ENCODE results near the gene SHFL. TPM values are rescaled to one million over a fixed set of nuclear protein-coding genes. Genes with fewer than 3 reads are reported as not detected.

The SHFL gene
- total RNA-seq (2014; rRNA removed; shearing (Covaris generic)), result 12.9 and 16.9 TPM in 2 replicates

DNA sequence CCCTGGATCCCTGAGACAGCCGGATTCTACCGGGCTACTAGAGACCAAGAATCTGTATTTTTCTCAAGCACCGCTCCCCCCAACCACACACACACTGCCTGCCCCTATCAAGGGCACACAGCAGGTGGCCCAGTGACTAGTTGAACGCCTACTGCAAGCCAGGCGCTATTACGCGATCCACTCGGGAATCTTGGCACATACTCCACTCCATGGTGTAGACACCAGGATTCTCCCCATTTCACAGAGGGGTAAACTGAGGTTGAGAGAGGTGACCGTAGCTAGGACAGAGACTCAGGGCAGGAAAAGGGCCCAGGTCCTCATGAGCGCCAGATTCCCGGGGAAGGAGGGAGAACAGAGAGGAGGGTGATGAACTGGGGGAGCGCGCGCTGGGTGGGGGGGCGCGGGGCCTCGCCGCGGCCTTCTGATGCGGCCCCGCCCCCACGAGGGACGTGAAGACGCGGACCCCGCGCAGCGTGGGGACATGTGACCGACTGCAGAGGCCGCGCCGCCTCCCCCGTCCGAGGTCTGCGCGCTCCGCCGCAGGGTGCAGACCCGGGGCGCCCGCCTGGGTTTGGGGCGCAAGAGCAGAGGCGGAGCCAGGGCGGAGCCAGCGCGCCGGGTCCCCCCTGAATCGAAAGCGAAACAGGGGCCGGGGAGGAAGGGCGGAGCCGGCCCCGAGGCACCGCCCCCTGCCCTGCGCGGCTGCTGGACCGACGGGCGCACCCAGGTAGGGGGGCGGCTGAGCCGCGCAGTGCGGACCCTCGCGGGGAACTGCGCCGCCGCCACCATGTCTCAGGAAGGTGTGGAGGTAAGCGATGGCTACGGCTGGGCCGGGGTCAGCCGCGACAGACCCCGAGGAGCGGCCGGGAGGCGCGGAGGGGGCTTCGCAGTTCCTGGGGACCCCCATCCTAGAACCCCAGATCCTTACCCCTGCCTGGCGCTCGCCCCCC is at the start of gene SHFL:
Gene SHFL (plus strand): TSS at position 677 of the 950 bp plus-strand sequence. CDS start 111 bp downstream, at position 788.
- DNase-seq (ENCODE audit: low spot score), result peak; percentile 39

DNA sequence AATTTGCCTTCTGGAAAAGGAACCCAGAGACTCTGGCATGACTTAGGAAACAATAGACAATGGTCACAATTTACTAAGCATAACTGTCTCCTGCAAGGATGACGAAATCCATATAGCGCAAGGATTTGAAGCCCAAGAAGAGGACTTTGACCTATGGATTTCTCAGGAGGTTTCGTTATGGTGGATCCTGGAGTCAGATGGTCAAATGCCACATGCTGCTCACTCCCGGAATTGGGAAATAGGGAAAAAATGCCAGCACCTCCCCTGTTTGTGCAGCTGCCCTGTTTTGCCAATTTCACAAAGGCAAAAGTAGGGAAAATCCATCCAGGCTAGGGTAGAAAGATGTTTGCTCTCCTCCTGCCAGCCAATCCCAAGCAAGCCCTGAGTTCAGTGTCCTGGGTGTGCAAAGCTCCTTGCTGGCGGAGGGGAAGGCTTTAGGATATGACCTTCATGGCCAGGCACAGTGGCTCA is 49.5 kb upstream of the SHFL start:
- peak; percentile 71 for DNase-seq (ENCODE audit: low spot score)

DNA sequence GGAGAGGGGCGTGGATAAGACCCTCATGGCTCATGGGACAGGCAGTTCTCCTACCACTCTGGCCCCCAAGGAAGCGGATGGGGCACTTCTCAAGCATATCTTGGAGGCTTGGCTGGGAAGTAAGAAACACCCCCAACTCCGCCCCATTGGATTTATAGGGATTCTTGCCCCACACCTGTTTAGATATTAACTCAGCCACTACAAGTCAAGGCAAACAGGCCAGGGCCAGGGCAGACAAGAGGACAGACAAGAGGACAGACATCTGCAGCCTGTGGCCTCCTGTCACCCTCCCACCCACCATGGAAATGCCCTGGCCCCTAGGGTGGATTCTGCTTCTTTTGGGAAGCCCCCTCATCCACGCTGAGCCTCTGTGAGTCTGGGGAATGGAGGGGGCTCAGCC is 48.8 kb upstream of the SHFL start:
- DNase-seq (ENCODE audit: low spot score), result peak; percentile 66

DNA sequence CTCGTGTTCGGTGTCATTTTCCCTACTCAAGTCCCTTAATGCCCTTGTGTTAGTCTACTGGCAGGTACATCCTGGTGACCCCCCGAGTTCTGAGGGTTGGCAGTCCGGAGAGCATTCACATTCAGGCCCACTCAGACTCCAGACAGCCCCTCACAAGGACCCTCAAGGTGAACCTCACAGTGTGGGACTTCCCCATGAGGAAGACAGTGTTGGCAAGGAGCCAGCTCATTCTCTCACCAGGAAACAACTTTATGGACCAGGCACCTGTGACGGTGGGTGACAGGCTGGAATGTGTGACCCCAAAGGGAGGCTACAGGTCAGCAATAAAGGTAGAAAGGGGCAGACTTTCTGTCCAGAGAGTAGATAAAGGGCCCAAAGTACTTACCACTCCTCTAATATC is 48.3 kb upstream of the SHFL start:
- DNase-seq (ENCODE audit: low spot score), result peak; percentile 67

DNA sequence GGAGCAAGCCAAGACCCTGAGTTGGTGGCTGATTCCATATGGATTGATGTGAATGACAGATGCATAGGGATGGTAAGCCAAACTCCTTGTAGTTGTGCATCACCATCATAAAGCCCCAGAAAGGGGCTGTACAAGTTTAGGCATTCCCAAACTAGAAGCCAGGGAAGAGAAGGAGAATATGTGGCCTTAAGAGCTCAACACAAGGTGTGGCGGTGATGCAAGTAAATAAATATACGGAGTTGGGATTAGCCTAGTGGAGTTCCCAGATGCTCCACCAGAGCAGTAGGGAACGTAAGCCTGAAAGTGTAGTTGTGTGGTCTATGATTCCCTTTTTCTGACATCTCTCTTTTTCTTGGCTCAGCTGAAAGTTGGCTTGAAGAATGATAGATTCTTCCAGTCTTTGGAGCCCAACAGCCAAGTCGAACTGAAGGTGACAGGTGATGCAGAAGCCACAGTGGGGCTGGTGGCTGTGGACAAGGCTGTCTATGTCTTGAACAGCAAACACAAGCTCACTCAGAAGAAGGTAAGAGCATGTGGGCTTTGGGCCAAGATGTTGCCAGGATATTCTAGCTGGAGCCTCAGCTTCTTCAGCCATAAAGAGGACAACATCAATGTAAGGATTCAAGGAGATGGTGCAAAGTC is 42.7 kb upstream of the SHFL start:
- DNase-seq (ENCODE audit: low spot score), result no peak

DNA sequence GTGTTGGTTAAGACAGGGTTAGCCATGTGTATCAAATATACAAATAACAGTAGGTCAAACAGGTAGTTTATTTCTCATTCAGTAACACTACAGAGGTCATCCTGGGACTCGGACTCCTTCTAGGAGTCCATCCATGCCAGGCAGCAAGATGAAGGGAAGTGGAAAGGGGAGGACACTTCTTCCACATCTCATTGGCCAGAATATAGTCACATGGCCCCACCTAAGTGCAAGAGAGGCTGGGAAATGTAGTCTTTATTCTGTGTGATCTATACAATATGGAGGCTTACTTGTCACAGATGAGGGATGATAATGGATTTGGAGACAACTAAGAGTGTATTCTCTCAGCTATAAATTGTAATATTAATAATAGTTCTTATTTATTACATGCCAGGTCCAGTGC is 41.7 kb upstream of the SHFL start:
- peak; percentile 19 for DNase-seq (ENCODE audit: low spot score)

DNA sequence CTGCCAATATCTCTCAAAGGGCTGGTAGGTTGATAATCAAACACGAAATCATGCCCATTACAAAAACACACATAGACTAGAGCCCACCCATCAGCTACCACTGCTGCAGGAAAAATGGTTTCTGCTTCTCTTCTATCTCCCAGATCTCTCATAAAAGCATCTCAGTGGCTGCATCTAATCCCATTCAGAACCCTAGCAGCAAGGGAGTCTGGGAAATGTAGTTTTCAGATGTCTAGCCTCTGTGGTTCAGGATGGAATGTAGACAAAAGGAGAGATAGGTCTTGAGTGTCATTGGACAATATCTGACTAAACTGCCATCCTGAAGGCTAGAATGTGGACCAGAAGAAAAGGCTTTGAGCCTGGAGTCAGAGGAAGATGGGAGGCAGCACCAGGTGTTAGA is 40.7 kb upstream of the SHFL start:
- peak; percentile 24 for DNase-seq (ENCODE audit: low spot score)

DNA sequence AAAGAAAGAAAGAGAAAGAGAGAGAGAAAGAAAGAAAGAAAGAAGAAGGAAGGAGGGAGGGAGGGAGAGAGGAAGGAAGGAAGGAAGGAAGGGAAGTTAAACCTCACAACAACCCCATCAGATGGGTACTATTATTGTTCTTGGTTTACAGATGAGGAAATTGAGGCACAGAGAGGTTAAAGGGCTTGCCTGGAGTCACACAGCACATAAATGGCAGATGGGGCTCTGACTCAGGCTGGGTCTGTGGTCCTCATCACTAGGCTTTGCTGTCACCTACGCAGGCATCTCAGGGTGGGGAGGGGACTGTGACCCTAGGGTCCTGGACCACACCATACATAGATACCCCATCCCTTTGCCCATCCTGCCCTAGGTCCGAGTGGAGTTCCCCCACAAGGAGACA is 36.5 kb upstream of the SHFL start:
- no peak for DNase-seq (ENCODE audit: low spot score)

DNA sequence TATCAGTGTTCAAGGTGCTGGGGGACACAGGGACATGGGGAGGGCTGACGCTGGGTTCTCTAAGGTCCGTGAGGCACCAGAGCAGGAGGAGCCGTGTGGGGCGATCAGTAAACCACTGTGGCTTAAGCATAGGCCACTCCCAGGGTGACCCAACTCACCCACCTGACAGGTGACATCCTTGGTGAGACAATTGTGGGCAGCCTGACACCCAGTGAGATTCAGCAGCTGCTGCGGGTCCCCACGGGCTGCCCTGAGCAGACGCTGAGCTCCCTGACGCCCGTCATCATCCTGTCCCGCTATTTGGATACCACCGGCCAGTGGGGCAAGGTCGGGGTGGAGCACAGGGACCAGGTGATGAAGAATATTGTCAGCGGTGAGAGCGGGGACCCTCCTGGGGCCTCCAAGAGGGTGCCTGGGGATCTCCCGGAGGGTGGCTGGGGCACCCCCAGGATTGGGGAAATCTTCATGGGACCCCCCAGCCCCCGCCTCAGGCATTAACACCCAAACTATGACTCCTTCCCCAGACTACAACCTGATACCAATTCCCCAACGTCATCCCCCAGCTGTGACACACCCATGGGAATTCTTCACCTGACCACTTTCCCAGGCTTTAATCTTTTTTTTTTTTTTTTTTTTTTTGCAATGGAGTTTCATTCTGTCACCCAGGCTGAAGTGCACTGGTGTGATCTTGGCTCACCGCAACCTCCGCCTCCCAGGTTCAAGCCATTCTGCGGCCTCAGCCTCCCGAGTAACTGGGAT is 33.3 kb upstream of the SHFL start:
- no peak for DNase-seq (ENCODE audit: low spot score)

DNA sequence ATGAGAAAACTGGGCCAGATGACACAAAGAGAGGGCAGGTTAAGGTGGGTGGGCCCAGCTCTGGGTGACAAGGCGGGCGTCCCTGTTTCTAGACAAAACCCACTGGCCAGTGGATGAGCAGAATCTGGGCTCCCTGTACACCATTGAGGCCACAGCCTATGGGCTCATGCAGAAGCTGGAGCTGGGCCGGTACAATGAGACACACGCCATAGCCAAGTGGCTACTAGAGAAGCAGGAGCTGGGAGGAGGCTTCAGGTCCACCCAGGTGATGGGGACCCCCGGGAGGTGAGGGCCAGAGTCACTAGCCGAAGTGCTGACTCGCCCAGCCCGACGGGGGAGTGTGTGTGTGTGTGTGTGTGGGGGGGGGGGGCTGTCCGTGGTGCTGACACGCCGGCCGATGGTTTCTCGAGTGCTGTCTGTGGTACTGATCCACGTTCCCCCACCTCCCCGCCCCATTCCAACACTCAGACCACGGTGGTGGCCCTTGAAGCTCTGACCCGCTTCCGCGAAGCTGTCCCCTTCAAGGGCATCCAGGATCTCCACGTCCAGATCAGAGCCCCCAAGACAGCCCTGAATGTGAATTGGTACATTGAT is 24.3 kb upstream of the SHFL start:
- no peak for DNase-seq (ENCODE audit: low spot score)

DNA sequence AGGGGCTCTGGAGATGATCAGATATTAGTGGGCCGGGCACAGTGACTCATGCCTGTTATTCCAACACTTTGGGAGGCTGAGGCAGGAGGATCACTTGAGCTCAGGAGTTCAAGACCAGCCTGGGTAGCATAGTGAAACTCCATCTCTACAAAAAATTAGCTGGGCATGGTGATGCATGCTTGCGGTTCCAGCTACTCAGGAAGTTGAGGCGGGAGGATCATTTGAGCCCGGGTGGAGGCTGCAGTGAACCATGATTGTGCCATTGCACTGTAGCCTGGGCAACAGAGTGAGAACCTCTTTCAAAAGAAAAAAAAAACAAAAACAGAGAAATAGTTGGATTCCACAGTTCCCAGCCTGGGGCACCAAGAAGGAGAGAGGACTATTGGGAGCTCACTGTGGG is 17.9 kb upstream of the SHFL start:
- no peak for DNase-seq (ENCODE audit: low spot score)

DNA sequence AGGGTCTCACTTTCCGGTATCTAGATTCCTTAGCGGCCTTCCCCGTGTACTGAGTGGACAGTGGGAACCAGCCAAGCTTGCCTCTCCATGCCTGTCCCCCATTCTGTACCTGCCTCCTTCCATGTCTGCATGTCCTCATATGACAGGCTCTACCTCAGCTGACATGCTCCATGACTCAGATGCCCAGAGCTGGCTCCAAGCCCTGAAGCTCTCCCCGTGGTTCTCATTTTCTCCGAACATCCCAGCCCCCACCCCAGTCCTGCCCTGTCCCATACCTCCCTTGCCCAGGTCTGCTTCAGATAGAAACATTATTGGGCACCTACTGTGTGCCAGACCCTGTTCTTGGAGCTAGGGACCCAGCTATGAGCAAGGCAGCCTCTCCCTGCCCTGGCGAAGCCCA is 17.1 kb upstream of the SHFL start:
- DNase-seq (ENCODE audit: low spot score), result no peak

DNA sequence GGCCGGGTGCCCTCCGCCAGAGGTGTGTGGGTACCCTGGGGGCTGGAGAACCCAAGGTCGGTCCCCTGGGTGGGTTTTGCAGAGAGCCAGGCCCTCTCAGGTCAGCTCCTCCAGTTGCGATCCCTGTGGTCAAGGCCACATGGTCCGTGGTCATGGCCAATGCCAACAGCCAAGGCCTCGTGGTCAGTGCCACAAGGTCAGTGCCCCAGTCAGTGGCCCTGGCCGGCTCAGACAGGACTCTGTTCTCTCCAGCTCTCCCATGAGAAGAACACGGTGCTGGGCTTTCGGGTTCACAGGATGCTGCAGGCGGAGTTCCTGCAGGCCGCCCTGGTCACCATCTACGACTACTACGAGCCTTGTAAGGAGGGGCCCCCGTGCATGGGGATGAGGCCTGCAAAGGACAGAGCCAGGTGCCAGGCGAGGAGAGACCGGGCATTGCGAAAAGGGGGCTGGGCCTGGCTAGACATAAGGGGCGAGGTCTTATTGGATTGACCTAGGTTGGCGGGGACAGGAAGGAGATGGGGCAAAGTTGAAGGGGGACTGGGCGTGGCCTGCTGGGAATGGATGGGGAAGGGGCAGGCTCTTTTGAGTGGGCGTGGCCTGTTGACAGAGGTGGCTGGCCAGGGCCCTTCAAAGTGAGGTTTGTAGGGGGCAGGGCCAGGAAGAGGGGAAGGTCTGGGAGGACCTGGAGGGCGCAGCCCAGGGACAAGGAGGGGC is 15.2 kb upstream of the SHFL start:
- DNase-seq (ENCODE audit: low spot score), result no peak

DNA sequence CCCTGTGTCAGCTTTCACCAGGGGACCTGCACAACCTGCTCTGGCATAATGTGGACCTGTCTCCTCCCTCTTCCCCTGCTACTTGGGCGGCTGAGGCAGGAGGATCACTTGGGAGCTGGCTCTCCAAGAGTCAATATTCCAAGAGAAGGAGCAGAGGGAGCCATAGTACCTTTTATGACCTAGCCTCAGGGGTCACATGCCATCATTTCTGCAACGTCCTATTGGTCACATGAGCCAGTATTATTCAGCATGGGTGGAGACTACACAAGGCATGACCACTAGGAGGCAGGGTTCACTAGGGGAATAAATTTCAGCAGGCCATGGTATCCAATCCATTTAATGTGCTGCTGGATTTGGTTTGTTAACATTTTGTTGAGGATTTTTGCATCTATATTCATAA is 12.0 kb upstream of the SHFL start:
- peak; percentile 41 for DNase-seq (ENCODE audit: low spot score)

DNA sequence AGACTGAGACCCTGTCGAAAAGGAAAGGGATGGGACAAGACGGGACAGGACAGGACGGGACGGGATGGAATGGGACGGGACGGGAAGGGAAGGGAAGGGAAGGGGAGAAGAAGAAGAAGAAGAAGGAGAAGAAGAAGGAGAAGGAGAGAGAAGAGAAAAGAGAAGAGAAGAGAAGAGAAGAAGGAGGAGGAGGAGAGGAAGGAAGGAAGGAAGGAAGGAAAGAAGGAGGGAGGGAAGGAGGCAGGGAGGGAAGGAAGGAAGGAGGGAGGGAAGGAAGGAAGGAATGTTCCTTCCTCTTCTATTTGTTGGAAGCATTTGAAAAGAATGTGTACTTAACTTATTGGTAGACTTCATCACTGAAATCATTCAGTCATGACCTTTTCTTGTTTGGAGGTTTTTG is 9.6 kb upstream of the SHFL start:
- no peak for DNase-seq (ENCODE audit: low spot score)

DNA sequence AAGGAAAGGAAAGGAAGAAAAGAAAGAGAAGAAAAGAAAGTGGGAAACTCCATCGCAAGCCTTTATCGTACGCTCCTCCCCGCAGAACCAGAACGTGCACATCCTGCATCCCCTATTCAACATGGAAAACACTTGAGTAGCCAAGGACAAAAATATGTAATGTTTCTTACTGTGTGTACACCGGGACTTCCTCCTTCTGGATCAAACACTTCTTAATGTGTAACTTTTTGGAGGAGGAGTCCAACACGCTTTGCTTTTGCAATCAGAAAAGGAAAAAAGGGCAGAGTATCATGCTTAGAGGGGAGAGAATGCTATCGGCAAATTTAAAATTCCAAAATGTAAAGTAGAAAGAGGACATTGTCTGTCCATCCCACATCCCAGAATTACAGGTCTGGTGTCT is 7.8 kb upstream of the SHFL start:
- no peak for DNase-seq (ENCODE audit: low spot score)

DNA sequence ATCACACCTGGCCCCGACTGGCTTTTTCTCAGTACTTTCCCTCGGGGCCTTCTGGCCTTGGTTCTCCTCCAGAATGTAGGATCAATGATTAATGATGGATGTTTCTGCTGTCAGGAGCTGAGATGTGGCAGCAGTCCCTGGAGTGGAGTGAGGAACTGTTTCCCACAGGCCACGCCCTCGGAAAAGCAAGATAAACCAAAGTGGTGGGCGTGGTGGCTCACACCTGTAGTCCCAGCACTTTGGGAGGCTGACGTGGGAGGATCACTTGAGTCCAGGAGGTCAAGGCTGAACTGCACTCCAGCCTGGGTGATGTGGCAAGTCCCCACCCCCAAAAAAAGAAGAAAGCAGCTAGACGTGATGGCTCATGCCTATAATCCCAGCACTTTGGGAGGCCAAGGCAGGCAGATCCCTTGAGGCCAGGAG is 7.1 kb upstream of the SHFL start:
- DNase-seq (ENCODE audit: low spot score), result no peak

DNA sequence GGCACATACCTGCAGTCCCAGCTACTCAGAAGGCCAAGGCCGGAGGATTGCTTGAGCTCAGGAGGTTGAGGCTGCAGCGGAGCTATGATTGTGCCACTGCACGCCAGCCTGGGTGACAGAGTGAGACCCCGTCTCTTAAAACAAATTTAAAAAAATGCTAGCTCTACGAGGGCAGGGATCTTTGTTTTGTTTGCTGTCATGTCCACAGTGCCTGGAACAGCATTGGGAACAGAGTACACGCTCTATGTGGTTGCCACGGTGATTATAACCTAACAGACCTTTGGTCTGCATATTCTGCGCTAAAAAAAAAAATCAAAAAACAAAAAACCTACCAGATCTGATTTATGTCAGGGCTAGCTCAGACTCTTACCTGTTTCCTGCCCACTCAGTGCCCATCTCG is 2.2 kb upstream of the SHFL start:
- DNase-seq (ENCODE audit: low spot score), result no peak

DNA sequence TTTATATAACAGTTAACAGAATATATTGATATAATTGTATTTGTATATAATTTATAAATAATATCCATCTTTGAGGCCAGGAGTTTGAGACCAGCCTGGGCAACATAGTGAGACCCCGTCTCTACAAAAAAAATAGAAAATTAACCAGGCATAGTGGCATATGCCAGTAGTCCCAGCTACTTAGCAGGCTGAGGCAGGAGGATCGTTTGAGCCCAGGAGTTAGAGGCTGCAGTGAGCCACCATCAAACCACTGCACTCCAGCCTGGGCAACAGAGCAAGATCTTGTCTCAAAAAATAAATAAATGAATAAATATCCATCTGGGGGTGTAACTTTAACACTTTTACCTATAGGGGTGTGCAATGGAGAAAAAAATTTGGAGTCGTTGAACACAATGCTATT is 1.3 kb upstream of the SHFL start:
- DNase-seq (ENCODE audit: low spot score), result no peak

DNA sequence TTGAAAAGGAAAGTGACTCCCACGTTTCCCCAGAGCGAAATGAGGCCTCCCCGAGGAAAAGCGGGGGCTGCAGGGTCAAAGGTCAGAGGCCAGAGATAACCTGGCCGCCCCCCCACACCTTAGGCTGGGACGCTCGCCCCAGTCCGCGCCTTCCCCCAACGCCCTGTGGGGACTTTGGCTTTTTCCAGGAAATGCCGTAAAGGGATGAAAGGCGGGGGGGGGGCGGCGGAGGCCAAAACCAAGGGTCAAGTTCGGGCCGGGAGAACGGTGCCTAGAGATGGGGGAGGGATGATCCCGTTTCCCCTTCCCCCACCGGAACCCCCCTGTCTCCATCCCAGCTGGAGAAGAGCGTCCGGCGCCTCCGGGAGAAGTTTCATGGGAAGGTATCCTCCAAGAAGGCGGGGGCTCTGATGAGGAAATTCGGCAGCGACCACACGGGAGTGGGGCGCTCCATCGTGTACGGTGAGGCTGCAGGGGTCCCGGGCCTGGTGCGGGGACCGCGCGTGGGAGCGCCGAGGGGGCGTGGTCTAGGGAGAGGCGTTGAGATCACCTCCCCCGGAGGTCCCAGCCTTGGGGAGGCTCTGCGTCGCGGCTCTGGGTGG is 575 bp downstream of the SHFL start:
- DNase-seq (ENCODE audit: low spot score), result no peak
